H1 (cell line): ENCODE results near the gene ARHGEF1. TPM values are rescaled to one million over a fixed set of nuclear protein-coding genes. Genes with fewer than 3 reads are reported as not detected.
A peak's percentile ranks its signal among the peaks of the same experiment; 100 is the strongest.

Experiments
- CTCF ChIA-PET: fragments of 300-600 bp; sonication (Branson Sonifier 250); formaldehyde crosslinking; loops from one replicate; lab custom pipeline; 2021; ENCODE audit not compliant: partially characterized antibody; lab: Charles Lee
- POLR2A ChIA-PET: fragments of 300-600 bp; sonication (Branson Sonifier 250); formaldehyde crosslinking; loops from one replicate; lab custom pipeline; 2021; ENCODE audit warnings: inconsistent platforms; ENCODE audit not compliant: partially characterized antibody; lab: Charles Lee
- DNase-seq, 2 experiments: peaks; one replicate each; pipeline versions ENCODE4 v3.0.0 to v3.0.0-alpha.2; 2010 to 2022; ENCODE audit warnings: low spot score in 2 of 2, low read depth in 1 of 2, mixed read lengths in 1 of 2
- FAIRE-seq: peaks from 2 replicates; lab custom pipeline; 2011; peaks lifted over from hg19 to GRCh38; lab: Jason Lieb, UNC
- H2AFZ ChIP-seq: 2 replicates; pipeline ENCODE4 v1.8.1; 2012; ENCODE audit warnings: low read length, inconsistent platforms
- H2AK5ac ChIP-seq: 2 replicates; pipeline ENCODE4 v1.6.1; 2013; ENCODE audit warnings: low read depth, low read length
- H2BK120ac ChIP-seq: replicated peaks from 2 replicates; pipeline ENCODE3; 2013; ENCODE audit warnings: low read depth, low read length, inconsistent platforms
- H2BK12ac ChIP-seq: 2 replicates; pipeline ENCODE4 v1.6.1; 2013; ENCODE audit warnings: low read depth, low read length
- H2BK15ac ChIP-seq: 2 replicates; pipeline ENCODE4 v1.6.1; 2013; ENCODE audit warnings: low read length
- H2BK20ac ChIP-seq: 2 replicates; pipeline ENCODE4 v1.6.1; 2013; ENCODE audit warnings: low read length
- H2BK5ac ChIP-seq: 2 replicates; pipeline ENCODE4 v1.6.1; 2013; ENCODE audit warnings: low read depth, low read length
- H3K14ac ChIP-seq: 2 replicates; pipeline ENCODE4 v1.6.1; 2013; ENCODE audit warnings: inconsistent platforms; ENCODE audit not compliant: insufficient read length
- H3K18ac ChIP-seq: 2 replicates; pipeline ENCODE4 v1.6.1; 2013; ENCODE audit warnings: low read length; ENCODE audit errors: extremely low read depth
- H3K23ac ChIP-seq: 2 replicates; pipeline ENCODE4 v1.6.1; 2013; ENCODE audit warnings: inconsistent platforms; ENCODE audit not compliant: insufficient read length
- H3K23me2 ChIP-seq: 2 replicates; pipeline ENCODE4 v1.6.1; 2013; ENCODE audit warnings: low read depth, low read length
- H3K27ac ChIP-seq: 2 replicates; pipeline ENCODE4 v1.6.1; 2011; ENCODE audit warnings: low read depth, low read length, inconsistent platforms
- H3K27me3 ChIP-seq, 4 experiments: replicated peaks in 1 of 4; 1 replicate in 1 of 4; 2 replicates in 3 of 4; pipeline versions ENCODE4 v1.6.1 to v1.8.1; 2011 to 2013; ENCODE audit warnings: low read length in 3 of 4, mild to moderate bottlenecking in 3 of 4, inconsistent platforms in 2 of 4, mixed read lengths in 2 of 4, moderate library complexity in 1 of 4; ENCODE audit not compliant: control insufficient read depth in 3 of 4, insufficient read depth in 3 of 4; ENCODE audit errors: extremely low read depth in 1 of 4
- H3K36me3 ChIP-seq, 4 experiments: 2 replicates each; pipeline versions ENCODE4 v1.6.1 to v1.8.1; 2011 to 2013; ENCODE audit warnings: mild to moderate bottlenecking in 4 of 4, low read length in 3 of 4, moderate library complexity in 2 of 4, control low read depth in 1 of 4, inconsistent platforms in 1 of 4; ENCODE audit not compliant: insufficient read depth in 4 of 4, control insufficient read depth in 2 of 4
- H3K4ac ChIP-seq: replicated peaks from 2 replicates; pipeline ENCODE3; 2013; ENCODE audit warnings: low read length, low read depth, mixed read lengths, inconsistent platforms; ENCODE audit not compliant: insufficient read length
- H3K4me1 ChIP-seq, 4 experiments: replicated peaks in 1 of 4; 1 replicate in 1 of 4; 2 replicates in 3 of 4; pipeline versions ENCODE4 v1.6.1 to v1.8.1; 2011 to 2013; ENCODE audit warnings: low read length in 3 of 4, inconsistent platforms in 2 of 4, mixed read lengths in 1 of 4; ENCODE audit not compliant: insufficient read depth in 4 of 4, control insufficient read depth in 3 of 4
- H3K4me2 ChIP-seq, 2 experiments: 2 replicates each; pipeline versions ENCODE4 v1.6.1 to v1.8.1; 2011 to 2013; ENCODE audit warnings: low read depth in 2 of 2, low read length in 2 of 2, control low read depth in 1 of 2, inconsistent platforms in 1 of 2, mild to moderate bottlenecking in 1 of 2; ENCODE audit not compliant: insufficient read depth in 1 of 2
- H3K4me3 ChIP-seq, 4 experiments: fragments of 200-600, 300-600 bp in 1 of 4; sonication (generic), shearing (Covaris generic), sonication (Bioruptor Twin) in 1 of 4; 2 replicates each; pipeline versions ENCODE4 v1.5.1 to v1.8.1; 2011 to 2016; ENCODE audit warnings: low read length in 4 of 4, low read depth in 3 of 4, control low read depth in 2 of 4, inconsistent platforms in 2 of 4, mild to moderate bottlenecking in 2 of 4, mixed read lengths in 1 of 4, moderate library complexity in 1 of 4; ENCODE audit not compliant: insufficient read depth in 2 of 4; ENCODE audit errors: extremely low read depth in 1 of 4
- H3K56ac ChIP-seq: replicated peaks from 2 replicates; pipeline ENCODE3; 2013; ENCODE audit warnings: low read depth, mild to moderate bottlenecking, mixed read lengths, low read length, inconsistent platforms; ENCODE audit not compliant: insufficient read length
- H3K79me1 ChIP-seq: 2 replicates; pipeline ENCODE4 v1.6.1; 2013; ENCODE audit warnings: low read depth, low read length, control low read depth
- H3K79me2 ChIP-seq, 2 experiments: 2 replicates each; pipeline versions ENCODE4 v1.6.1 to v1.8.1; 2012 to 2013; ENCODE audit warnings: low read length in 2 of 2, mild to moderate bottlenecking in 2 of 2, inconsistent platforms in 1 of 2; ENCODE audit not compliant: insufficient read depth in 2 of 2, control insufficient read depth in 1 of 2
- H3K9ac ChIP-seq, 4 experiments: replicated peaks in 1 of 4; 1 replicate in 1 of 4; 2 replicates in 3 of 4; pipeline versions ENCODE4 v1.6.1 to v1.8.1; 2011 to 2013; ENCODE audit warnings: low read depth in 3 of 4, low read length in 3 of 4, control low read depth in 2 of 4, mild to moderate bottlenecking in 2 of 4, moderate library complexity in 2 of 4, inconsistent platforms in 1 of 4; ENCODE audit errors: extremely low read depth in 1 of 4
- H3K9me3 ChIP-seq, 2 experiments: 2 replicates each; pipeline versions ENCODE4 v1.6.1 to v1.8.1; 2012 to 2013; ENCODE audit warnings: mild to moderate bottlenecking in 2 of 2, moderate library complexity in 2 of 2, control low read depth in 1 of 2, inconsistent platforms in 1 of 2, low read depth in 1 of 2, low read length in 1 of 2, mixed read lengths in 1 of 2; ENCODE audit not compliant: insufficient read depth in 2 of 2
- H4K20me1 ChIP-seq, 2 experiments: replicated peaks in 1 of 2; 2 replicates each; pipeline versions ENCODE3 to v1.8.1; 2011 to 2013; ENCODE audit warnings: inconsistent platforms in 2 of 2, low read length in 2 of 2, mild to moderate bottlenecking in 1 of 2; ENCODE audit not compliant: insufficient read depth in 2 of 2, control insufficient read depth in 1 of 2
- H4K5ac ChIP-seq: 2 replicates; pipeline ENCODE4 v1.6.1; 2013; ENCODE audit warnings: low read length, low read depth, mixed read lengths, inconsistent platforms; ENCODE audit not compliant: insufficient read length
- H4K8ac ChIP-seq: 2 replicates; pipeline ENCODE4 v1.8.0; 2013; ENCODE audit warnings: mild to moderate bottlenecking, moderate library complexity, low read length, inconsistent platforms; ENCODE audit not compliant: insufficient read depth; ENCODE audit errors: extremely low read depth
- H4K91ac ChIP-seq: replicated peaks from 2 replicates; pipeline ENCODE3; 2013; ENCODE audit warnings: low read length, mixed read lengths, inconsistent platforms; ENCODE audit not compliant: insufficient read length
- CBX5 ChIP-seq: fragments of 300-800, 300-1000 bp; sonication (generic); IDR thresholded peaks from 2 replicates; pipeline ENCODE4 v1.7.1; 2016; ENCODE audit warnings: antibody characterized with exemption, low read length, low read depth
- CREB1 ChIP-seq: IDR thresholded peaks from 2 replicates; pipeline ENCODE4 v1.6.1; 2012; ENCODE audit warnings: inconsistent platforms
- EP300 ChIP-seq, 2 experiments: IDR thresholded peaks; 1 replicate in 1 of 2; 2 replicates in 1 of 2; pipeline ENCODE4 v1.6.1; 2011 to 2012; ENCODE audit warnings: low read depth in 2 of 2, low read length in 2 of 2, mild to moderate bottlenecking in 2 of 2, borderline replicate concordance in 1 of 2, inconsistent platforms in 1 of 2, moderate library complexity in 1 of 2
- KDM1A ChIP-seq: fragments of 200-600, 300-600 bp; sonication (generic); IDR thresholded peaks from 2 replicates; pipeline ENCODE4 v1.7.1; 2016; ENCODE audit warnings: mild to moderate bottlenecking, low read length, borderline replicate concordance
- POLR2A ChIP-seq, 2 experiments: IDR thresholded peaks; 1 replicate in 1 of 2; 2 replicates in 1 of 2; pipeline ENCODE4 v1.6.1; 2011; ENCODE audit warnings: low read depth in 2 of 2, low read length in 2 of 2, mild to moderate bottlenecking in 2 of 2; ENCODE audit errors: control extremely low read depth in 1 of 2
- POLR2AphosphoS5 ChIP-seq: IDR thresholded peaks from 2 replicates; pipeline ENCODE4 v1.6.1; 2011; ENCODE audit warnings: low read depth, low read length
- POU5F1 ChIP-seq: IDR thresholded peaks from 2 replicates; pipeline ENCODE4 v1.6.1; 2011; ENCODE audit warnings: low read depth, mild to moderate bottlenecking, low read length, moderate library complexity
- RAD21 ChIP-seq, 2 experiments: IDR thresholded peaks in 1 of 2; conservative IDR thresholded peaks in 1 of 2; 2 replicates each; pipeline ENCODE4 v1.6.1; 2011; ENCODE audit warnings: low read depth in 2 of 2, low read length in 2 of 2, improper control_type of control experiment in 1 of 2, inconsistent platforms in 1 of 2, mild to moderate bottlenecking in 1 of 2, moderate library complexity in 1 of 2
- RFX5 ChIP-seq: IDR thresholded peaks from 2 replicates; pipeline ENCODE4 v1.6.1; 2011; ENCODE audit warnings: low read depth, low read length, improper control_type of control experiment, borderline replicate concordance
- SP1 ChIP-seq: IDR thresholded peaks from 2 replicates; pipeline ENCODE4 v1.6.1; 2011; ENCODE audit warnings: low read depth, low read length
- WGBS, 2 experiments: shearing (Covaris generic) in 1 of 2; methylation state at CpG; one replicate each; pipeline versions ENCODE4 v1.1.6 to v1.1.7; 2013 to 2015; ENCODE audit warnings: low lambda C conversion rate in 2 of 2, mixed read lengths in 2 of 2, inconsistent platforms in 1 of 2, low coverage in 1 of 2, missing lambda C conversion rate in 1 of 2; ENCODE audit not compliant: insufficient replicate concordance in 2 of 2, insufficient coverage in 1 of 2, insufficient read length in 1 of 2; ENCODE audit errors: extremely low coverage in 1 of 2, missing lambda C conversion rate in 1 of 2; 5-methylcytosine and 5-hydroxymethylcytosine counted together
- polyA plus RNA-seq, 7 experiments: library from polyadenylated mRNA; depleted of rRNA in 3 of 7; stranded (reverse) in 5 of 7; unstranded in 2 of 7; fragments of >200 nt in 5 of 7; fragments of 200-250 nt in 2 of 7; gene quantifications; 1 replicate in 5 of 7; 2 replicates in 1 of 7; 4 replicates in 1 of 7; pipeline versions ENCODE4 v1.2.1 to v1.2.3, GENCODE V29; 2011 to 2013; ENCODE audit warnings: missing spikeins in 2 of 7, mixed read lengths in 2 of 7
- total RNA-seq: library from RNA; stranded (reverse); fragmentation: NEBNext Ultra II Directional; extraction: Animal tissue kit (Norgen Biotek cat#: 25700); gene quantifications from 2 replicates; pipeline ENCODE4 v1.2.1, GENCODE V29; 2021

The ARHGEF1 gene
- total and polyA plus RNA-seq, 2 of the 8 experiments (the other 6 are each of a cell fraction or from before 2014, with no cell fraction given), result 23.0 to 49.0 TPM

DNA sequence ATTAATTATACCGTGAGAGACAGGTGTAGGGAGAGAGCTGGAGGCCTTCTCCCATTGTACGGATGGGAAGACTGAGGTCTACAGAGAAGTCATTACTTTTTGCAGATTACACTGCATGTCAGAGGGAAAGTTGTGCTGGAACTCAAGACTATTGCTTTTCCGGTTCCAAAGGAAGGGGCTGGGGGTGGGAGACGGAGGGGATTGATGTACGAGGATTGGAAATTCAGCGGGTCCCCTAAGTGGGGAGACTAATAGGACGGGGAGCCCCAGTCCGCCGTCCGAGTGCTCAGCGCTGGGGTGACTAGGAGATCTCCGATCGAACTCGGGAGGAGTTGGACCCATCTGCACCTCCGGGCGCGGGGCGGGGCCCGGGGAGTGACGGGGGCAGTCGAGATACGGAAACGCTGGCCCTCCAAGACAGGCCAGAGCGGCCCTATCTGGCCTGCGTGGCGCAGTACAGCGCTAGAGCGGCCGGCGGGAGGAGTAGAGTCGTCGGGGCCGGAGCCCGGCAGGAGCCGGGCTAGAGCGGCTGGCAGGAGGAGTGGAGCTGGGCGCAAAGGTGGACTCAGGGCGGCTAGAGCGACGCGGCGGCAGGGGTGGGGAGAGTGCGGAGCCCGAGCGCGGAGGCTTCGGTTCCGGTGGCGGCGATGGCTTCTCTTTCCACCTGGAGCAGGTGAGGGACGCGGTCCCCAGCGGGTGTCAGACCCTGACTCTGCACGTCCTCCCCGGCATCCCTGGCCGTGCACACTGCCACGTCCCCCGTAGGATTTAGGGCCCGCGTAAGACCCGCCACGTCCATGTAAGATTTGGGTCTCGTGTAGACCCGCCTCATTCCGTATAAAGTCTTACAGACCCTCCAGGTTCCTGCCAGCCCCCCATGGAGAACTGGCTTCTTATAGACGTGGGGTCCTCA lies 1.1 kb downstream of the ARHGEF1 start:
- peak overlapping the region; percentile 13; the same call in 1 of the 2 replicates for H3K18ac ChIP-seq
- peaks cover 16% of the 10 kb centered on the region; the same call in 1 of the 2 replicates for H3K23me2 ChIP-seq
- H3K4me1 ChIP-seq, result peaks cover 3 to 21% (median 12%) of the 10 kb centered on the region in 4 experiments
- H3K9me3 ChIP-seq, result no peaks in the 10 kb centered on the region
- peak overlapping the region; percentile 49 for H4K91ac ChIP-seq
- 0 out of 2 replicates have a peak overlapping the region, but pooled peaks have one; percentile 74 for H2AFZ ChIP-seq
- 1% methylated on average over 56 of the region's 66 CpGs; no CpG with 5 or more reads in 1 of the 2 experiments for WGBS, 2 experiments
- no peak overlapping the region for H2BK120ac ChIP-seq
- no peak overlapping the region for H2BK20ac ChIP-seq
- H4K20me1 ChIP-seq, result peaks cover 3 to 6% of the 10 kb centered on the region in 2 experiments
- peak overlapping the region; percentile 42 to 80 (median 50); a peak in 6 of 7 replicates for H3K9ac ChIP-seq
- no peak overlapping the region for H2BK5ac ChIP-seq
- H3K79me1 ChIP-seq, result peaks cover 2% of the 10 kb centered on the region; the same call in 1 of the 2 replicates
- H3K36me3 ChIP-seq, result peaks cover 0 to 2% (median 0%) of the 10 kb centered on the region in 4 experiments; a peak in 1 of 8 replicates
- no peak overlapping the region for H3K23ac ChIP-seq
- no peak overlapping the region for H2BK15ac ChIP-seq
- no peak overlapping the region for H3K4ac ChIP-seq
- H3K27me3 ChIP-seq, result peaks cover 1 to 18% (median 17%) of the 10 kb centered on the region in 4 experiments; a peak in 6 of 7 replicates
- ChIA-PET POLR2A (interaction anchor here (0.6 to 13.9 kb wide), 10 partner anchors 10 to 457 kb away, joined by 3 to 298 read pairs (median 3); partner anchors contain the start of genes B3GNT8 and RPS19), CTCF (interaction anchor here (0.6 to 4.3 kb wide), 7 partner anchors 10 to 74 kb away, joined by 3 to 26 read pairs (median 3); partner anchors contain the start of genes ERFL and RABAC1)
- H3K4me2 ChIP-seq, result peak overlapping the region; percentile 89
- FAIRE-seq, result no peak
- H2BK12ac ChIP-seq, result no peak overlapping the region
- H3K14ac ChIP-seq, result no peak overlapping the region
- H4K8ac ChIP-seq, result no peak overlapping the region; the same call in 1 of the 2 replicates
- H3K56ac ChIP-seq, result peak overlapping the region; percentile 62
- no peak overlapping the region for H2AK5ac ChIP-seq
- DNase-seq, result peak; percentile 90 to 95
- no peak overlapping the region for H4K5ac ChIP-seq
- H3K27ac ChIP-seq, result no peak overlapping the region
- H3K4me3 ChIP-seq, result peak overlapping the region; percentile 81 to 97 (median 91)
- H3K79me2 ChIP-seq, result peaks cover 0 to 3% of the 10 kb centered on the region in 2 experiments; a peak in 1 of 4 replicates
- TF ChIP-seq CREB1 (peak; percentile 57; the same call in 1 of the 2 replicates), SP1 (peak; percentile 71; the same call in 1 of the 2 replicates), CBX5 (no peak), KDM1A (peak; percentile 95), RFX5 (0 out of 2 replicates have a peak, but pooled peaks have one; percentile 8), POLR2AphosphoS5 (peak; percentile 40; the same call in 1 of the 2 replicates), RAD21 (IDR thresholded peaks at IDR 0.05 in 1 of 2, conservative IDR thresholded peaks at IDR 0.05 in 1 of 2; ENCODE audit: low read depth in 2 of 2, low read length in 2 of 2) (peak in 1 of 2 experiments; percentile 12; a peak in 1 of 4 replicates), EP300 (IDR thresholded peaks at IDR 0.05; ENCODE audit: borderline replicate concordance in 1 of 2, low read depth in 2 of 2, low read length in 2 of 2) (peak in 1 of 2 experiments; percentile 85; a peak in 1 of 3 replicates), POLR2A (IDR thresholded peaks at IDR 0.05; ENCODE audit: control extremely low read depth in 1 of 2, low read depth in 2 of 2, low read length in 2 of 2) (peak in 1 of 2 experiments; percentile 76; a peak in 2 of 3 replicates), POU5F1 (no peak)
